Stimulated activated naive CD8-positive, alpha-beta T cell treated with anti-CD3 and anti-CD28 coated beads, Interleukin-15, amount 100 ng/mL, for 72 hours (primary cell): ENCODE measurements around the gene CATSPER1.

ENCODE experiments used
- ATAC-seq: fragments of 150-1000 bp; cut with Tn5 transposase; 2 replicates; pipeline ENCODE4 v1.10.0; 2021; ENCODE audit warnings: mild to moderate bottlenecking, moderate library complexity
- DNase-seq, 2 donors: peaks; one replicate each; pipeline ENCODE4 v3.0.0; 2021 to 2022
- H3K27ac Mint-ChIP-seq, 2 donors: one replicate each; pipeline ENCODE4 v1.8.0; 2022; ENCODE audit warnings: mild to moderate bottlenecking in 2 of 2, mixed read lengths in 2 of 2, moderate library complexity in 2 of 2
- H3K27me3 Mint-ChIP-seq: one replicate; pipeline ENCODE4 v1.8.0; 2022; ENCODE audit warnings: mixed read lengths
- H3K4me1 Mint-ChIP-seq: one replicate; pipeline ENCODE4 v1.8.0; 2022; ENCODE audit warnings: mild to moderate bottlenecking, mixed read lengths
- H3K4me3 Mint-ChIP-seq, 2 donors: one replicate each; pipeline ENCODE4 v1.8.0; 2022; ENCODE audit warnings: mild to moderate bottlenecking in 2 of 2, mixed read lengths in 2 of 2, moderate library complexity in 1 of 2
- H3K9me3 Mint-ChIP-seq, 2 donors: one replicate each; pipeline ENCODE4 v1.8.0; 2022; ENCODE audit warnings: mixed read lengths in 2 of 2

The CATSPER1 gene

DNA sequence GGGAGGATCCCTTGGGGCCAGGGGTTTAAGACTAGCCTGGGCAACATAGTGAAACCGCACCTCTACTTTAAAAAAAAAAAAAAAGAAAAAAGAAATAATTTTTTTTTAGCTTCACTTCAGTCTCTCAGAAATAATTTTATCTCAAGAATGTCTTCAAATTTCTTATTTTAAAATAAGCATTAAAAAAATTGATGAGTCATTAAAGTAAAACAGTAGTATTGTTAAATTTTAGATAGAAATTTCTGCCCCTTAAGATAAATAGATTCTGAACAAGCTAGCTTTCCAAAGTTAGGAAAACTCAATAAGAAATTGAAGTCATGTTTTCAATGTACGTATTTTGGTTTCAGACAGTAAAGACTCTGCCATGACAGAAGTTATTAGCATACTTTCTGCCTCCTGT is 36.1 kb upstream of the CATSPER1 start:
- H3K27me3 Mint-ChIP-seq: no peaks in the 10 kb centered on the region
- ATAC-seq: no peak
- peak overlapping the region in 1 of 2 donors; percentile 80 for H3K27ac Mint-ChIP-seq
- H3K9me3 Mint-ChIP-seq: no peaks in the 10 kb centered on the region
- H3K4me3 Mint-ChIP-seq: no peak overlapping the region
- DNase-seq: no peak
- peaks cover 72% of the 10 kb centered on the region for H3K4me1 Mint-ChIP-seq

- Mint-ChIP-seq H3K4me3 (no peak overlapping the region), H3K27ac (peak overlapping the region; percentile 8 to 51), H3K4me1 (peaks cover 65% of the 10 kb centered on the region), H3K27me3 (no peaks in the 10 kb centered on the region), H3K9me3 (no peaks in the 10 kb centered on the region)
- DNase-seq (no peak), ATAC-seq (no peak)
Observed at GRCh38 chr11:66061268-66061667, 35.0 kb upstream of the CATSPER1 start.

DNA sequence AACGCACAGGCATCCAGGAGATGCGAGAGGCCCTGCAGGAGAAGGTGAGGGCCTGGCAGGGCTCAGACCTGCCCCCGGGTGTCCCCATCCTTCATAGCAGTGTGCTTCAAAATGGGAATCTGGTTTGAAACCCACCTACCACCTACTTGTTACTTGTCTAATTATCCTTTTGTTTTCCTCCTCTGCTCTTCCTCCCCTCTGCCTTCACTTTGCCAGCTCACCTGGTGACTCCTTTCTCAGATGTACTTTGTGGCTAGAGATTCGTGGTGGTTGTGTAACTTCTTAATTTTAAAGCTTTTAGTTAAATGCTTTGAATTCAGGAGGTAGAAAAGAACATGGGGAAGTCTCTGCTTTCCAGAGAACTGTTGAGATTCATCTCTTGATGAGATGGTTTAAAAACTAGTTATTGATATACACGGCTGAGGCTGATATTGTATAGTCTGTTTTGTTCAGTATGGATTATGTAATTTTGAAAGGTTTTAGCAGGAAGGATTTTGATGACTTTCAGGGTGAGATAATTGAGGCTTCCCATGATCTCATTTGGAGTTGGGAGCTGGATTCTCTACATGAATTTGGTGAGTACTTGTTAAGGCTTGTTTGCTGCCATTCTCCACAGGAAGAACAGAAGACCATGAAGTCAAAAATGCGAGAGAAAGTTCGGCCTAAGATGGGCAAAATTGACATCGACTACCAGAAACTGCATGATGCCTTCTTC is 33.8 kb upstream of the CATSPER1 start:
- Mint-ChIP-seq H3K27me3 (no peaks in the 10 kb centered on the region), H3K27ac (peak overlapping the region; percentile 38 to 51), H3K4me3 (no peak overlapping the region), H3K4me1 (peaks cover 61% of the 10 kb centered on the region), H3K9me3 (no peaks in the 10 kb centered on the region)
- DNase-seq (no peak), ATAC-seq (no peak)

GRCh38 chr11:66056501-66056900 is 30.2 kb upstream of the CATSPER1 start:
- H3K4me3 Mint-ChIP-seq: no peak overlapping the region
- H3K27me3 Mint-ChIP-seq: no peaks in the 10 kb centered on the region
- no peaks in the 10 kb centered on the region for H3K9me3 Mint-ChIP-seq
- ATAC-seq (no peak), DNase-seq (no peak)
- no peak overlapping the region for H3K27ac Mint-ChIP-seq
- H3K4me1 Mint-ChIP-seq: peaks cover 64% of the 10 kb centered on the region

GRCh38 chr11:66055021-66055420 is 28.7 kb upstream of the CATSPER1 start:
- Mint-ChIP-seq H3K4me3 (no peak overlapping the region), H3K27ac (no peak overlapping the region), H3K27me3 (no peaks in the 10 kb centered on the region), H3K4me1 (peaks cover 61% of the 10 kb centered on the region), H3K9me3 (no peaks in the 10 kb centered on the region)
- DNase-seq (no peak), ATAC-seq (no peak)

DNA sequence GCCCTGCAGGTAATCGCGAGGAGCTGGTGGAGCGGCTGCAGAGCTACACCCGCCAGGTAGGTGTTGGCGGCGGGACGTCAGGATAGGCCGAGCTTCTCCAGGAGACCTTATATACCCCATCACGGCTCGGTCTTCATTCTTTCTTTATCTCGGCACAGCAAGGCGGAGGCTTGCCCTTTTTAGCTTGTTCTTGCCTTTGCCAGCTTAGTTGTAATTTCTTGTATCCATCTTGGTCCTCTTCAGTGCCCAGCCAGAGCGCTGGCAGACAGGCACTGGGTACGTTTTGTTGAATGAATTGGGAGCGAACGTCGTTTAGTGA is 26.3 kb upstream of the CATSPER1 start:
- H3K4me1 Mint-ChIP-seq: peaks cover 59% of the 10 kb centered on the region
- H3K27ac Mint-ChIP-seq: peak overlapping the region; percentile 98 to 100
- H3K9me3 Mint-ChIP-seq: no peaks in the 10 kb centered on the region
- no peak for ATAC-seq
- peaks cover 22% of the 10 kb centered on the region for H3K27me3 Mint-ChIP-seq
- H3K4me3 Mint-ChIP-seq: peak overlapping the region; percentile 99 to 100
- DNase-seq: no peak

DNA sequence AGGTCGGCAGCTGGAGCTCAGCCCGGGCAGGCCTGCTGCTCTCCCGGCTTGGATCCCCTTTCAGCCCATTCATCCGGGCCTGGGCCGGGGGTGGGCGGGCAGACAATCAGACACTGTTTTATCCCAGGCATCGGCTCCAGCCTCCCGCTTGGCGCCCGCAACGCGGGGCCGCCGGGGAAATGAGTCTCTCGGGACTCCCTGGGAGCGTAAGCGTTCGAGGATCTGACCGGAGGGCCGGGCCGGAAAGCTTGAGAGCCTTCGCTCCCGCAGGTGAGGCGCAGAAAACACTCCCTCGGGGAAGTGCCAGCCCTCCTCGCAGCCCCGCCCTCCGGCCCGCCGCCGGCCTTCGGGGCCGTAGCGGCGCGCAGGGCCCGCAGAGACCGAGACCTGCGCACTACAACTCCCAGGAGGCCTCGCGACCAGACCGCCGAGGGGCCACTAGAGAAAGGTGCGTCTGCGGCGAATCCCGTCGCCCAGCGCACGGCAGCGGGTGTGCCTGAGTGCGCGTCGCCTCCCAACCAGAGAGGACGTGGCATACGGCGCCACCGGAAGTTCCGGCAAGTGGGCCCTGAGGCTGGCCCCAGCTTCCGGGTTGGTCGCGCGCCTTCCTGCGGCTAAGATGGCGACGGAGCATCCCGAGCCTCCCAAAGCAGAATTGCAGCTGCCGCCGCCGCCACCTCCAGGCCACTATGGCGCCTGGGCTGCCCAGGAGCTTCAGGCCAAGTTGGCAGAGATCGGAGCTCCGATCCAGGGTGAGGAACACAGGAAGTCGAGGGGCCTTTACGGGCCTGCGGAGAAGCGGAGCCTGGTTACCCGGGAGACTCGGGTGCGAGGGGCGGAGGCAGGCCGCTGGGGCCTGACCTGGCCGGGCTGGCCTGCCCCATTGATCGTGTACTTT is 25.7 kb upstream of the CATSPER1 start, which contains the start of gene SF3B2:
Gene SF3B2, plus strand, starts transcription at position 599 of the 898 bp plus-strand sequence. Its CDS starts 21 bp downstream, at position 620.
- peak within 1 kb of the TSS; percentile 99 to 100 for H3K4me3 Mint-ChIP-seq
- peaks cover 54% of the 10 kb centered on the region for H3K4me1 Mint-ChIP-seq
- DNase-seq (peak; percentile 97 to 99), ATAC-seq (peak; percentile 99)
- H3K27me3 Mint-ChIP-seq: peaks cover 23% of the 10 kb centered on the region
- H3K27ac Mint-ChIP-seq: peak within 1 kb of the TSS; percentile 98 to 100
- no peaks in the 10 kb centered on the region for H3K9me3 Mint-ChIP-seq

GRCh38 chr11:66051371-66051765 is 25.1 kb upstream of the CATSPER1 start:
- ATAC-seq (no peak), DNase-seq (no peak)
- Mint-ChIP-seq H3K9me3 (no peaks in the 10 kb centered on the region), H3K27me3 (peaks cover 29% of the 10 kb centered on the region), H3K4me1 (peaks cover 54% of the 10 kb centered on the region), H3K27ac (peak overlapping the region; percentile 51 to 75), H3K4me3 (peak overlapping the region; percentile 99 to 100)

- Mint-ChIP-seq H3K4me3 (peak overlapping the region; percentile 99 to 100), H3K4me1 (peaks cover 56% of the 10 kb centered on the region), H3K27ac (peak overlapping the region in 1 of 2 donors; percentile 51), H3K27me3 (peaks cover 29% of the 10 kb centered on the region), H3K9me3 (no peaks in the 10 kb centered on the region)
- no peak for DNase-seq
- ATAC-seq: no peak
Observed at GRCh38 chr11:66050581-66051231, 24.4 kb upstream of the CATSPER1 start.

- Mint-ChIP-seq H3K4me1 (peaks cover 64% of the 10 kb centered on the region), H3K27ac (peak within 1 kb of the TSS in 1 of 2 donors; percentile 91), H3K27me3 (peaks cover 29% of the 10 kb centered on the region), H3K4me3 (peak within 1 kb of the TSS; percentile 60 to 61), H3K9me3 (no peaks in the 10 kb centered on the region)
- ATAC-seq (no peak), DNase-seq (no peak)
Observed at GRCh38 chr11:66048547-66049323, 22.5 kb upstream of the CATSPER1 start, which contains the start of gene GAL3ST3. TSS of gene GAL3ST3 (minus strand) at chr11:66049161. CDS start at chr11:66045415, 3,746 bp downstream.

DNA sequence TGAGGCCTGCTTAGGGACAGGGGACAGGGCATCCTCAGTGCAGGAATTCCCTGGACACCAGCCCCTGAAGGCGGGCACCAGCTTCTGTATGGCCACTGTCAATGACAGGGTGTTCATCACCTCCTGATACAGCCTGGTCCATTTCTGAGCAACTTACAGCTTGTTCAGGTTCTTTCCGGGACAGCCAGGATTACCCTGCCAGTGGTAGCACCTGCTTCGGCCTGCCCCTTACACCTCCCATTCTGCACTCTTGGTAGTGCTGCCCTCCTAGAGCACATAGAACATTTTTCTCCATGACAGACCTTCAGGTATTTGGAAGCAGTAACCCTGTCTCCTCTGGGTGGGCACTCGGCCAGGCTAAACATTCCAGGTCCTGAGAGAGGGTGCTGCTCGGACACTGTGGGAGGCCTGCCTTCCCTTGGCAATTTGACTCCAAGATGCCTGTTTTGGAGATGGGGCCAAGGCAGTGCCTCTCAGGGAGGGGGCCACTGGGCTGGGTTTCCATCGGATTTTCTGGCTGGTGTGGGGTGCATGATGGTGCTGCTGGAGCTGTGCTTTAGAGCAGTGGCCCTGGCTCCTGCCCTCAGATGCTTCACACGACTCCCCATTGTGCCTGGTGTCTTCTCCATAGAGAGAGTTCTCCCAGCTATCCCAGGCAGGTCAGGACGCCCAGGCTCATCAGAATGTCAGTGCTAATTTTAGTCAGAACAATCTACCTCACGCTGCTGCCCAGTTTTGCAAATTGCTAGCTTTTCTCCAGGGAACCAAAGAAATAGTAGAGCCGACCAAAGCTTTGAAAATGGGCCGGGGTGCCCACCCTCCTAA is 21.5 kb upstream of the CATSPER1 start:
- H3K9me3 Mint-ChIP-seq: no peaks in the 10 kb centered on the region
- no peak overlapping the region for H3K27ac Mint-ChIP-seq
- H3K4me3 Mint-ChIP-seq: no peak overlapping the region
- H3K4me1 Mint-ChIP-seq: peaks cover 54% of the 10 kb centered on the region
- no peak for DNase-seq
- H3K27me3 Mint-ChIP-seq: peaks cover 29% of the 10 kb centered on the region
- no peak for ATAC-seq

- peaks cover 46% of the 10 kb centered on the region for H3K4me1 Mint-ChIP-seq
- H3K27ac Mint-ChIP-seq: peak overlapping the region in 1 of 2 donors; percentile 66
- DNase-seq (no peak), ATAC-seq (no peak)
- no peaks in the 10 kb centered on the region for H3K9me3 Mint-ChIP-seq
- no peak overlapping the region for H3K4me3 Mint-ChIP-seq
- peaks cover 29% of the 10 kb centered on the region for H3K27me3 Mint-ChIP-seq
Observed at GRCh38 chr11:66046901-66047300, 20.6 kb upstream of the CATSPER1 start.

DNA sequence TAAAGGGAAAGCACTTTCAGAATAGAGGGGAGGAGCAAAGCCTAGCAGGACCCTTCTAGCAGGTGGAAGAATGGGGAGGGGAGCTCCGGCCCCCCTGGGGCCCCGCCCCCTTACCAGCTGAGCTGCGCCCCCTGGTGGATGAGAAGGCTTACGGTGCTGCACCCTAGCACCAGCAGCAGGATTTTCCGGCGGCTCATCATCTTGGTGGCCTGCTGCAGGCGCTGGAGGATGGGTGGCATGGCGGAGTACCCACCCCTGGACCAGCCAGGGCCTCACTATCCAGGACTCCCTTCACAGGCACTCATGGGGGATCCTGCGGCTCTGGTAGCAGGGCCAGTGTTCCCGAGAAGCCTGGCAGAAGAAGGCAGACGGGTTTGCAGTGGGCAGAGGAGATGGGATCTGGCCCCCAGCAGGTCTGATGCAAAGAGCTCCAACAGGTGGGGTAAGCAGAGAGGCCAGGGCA is 18.9 kb upstream of the CATSPER1 start:
- DNase-seq: peak; percentile 82 to 83
- Mint-ChIP-seq H3K27me3 (peaks cover 29% of the 10 kb centered on the region), H3K9me3 (no peaks in the 10 kb centered on the region), H3K4me3 (peak overlapping the region; percentile 45 to 63), H3K4me1 (peaks cover 33% of the 10 kb centered on the region), H3K27ac (no peak overlapping the region)
- peak; percentile 91 for ATAC-seq

GRCh38 chr11:66044757-66045156 is 18.5 kb upstream of the CATSPER1 start:
- H3K27me3 Mint-ChIP-seq: peaks cover 27% of the 10 kb centered on the region
- H3K4me1 Mint-ChIP-seq: peaks cover 30% of the 10 kb centered on the region
- peak overlapping the region; percentile 20 to 63 for H3K4me3 Mint-ChIP-seq
- ATAC-seq: peak; percentile 29
- no peak for DNase-seq
- H3K27ac Mint-ChIP-seq: no peak overlapping the region
- no peaks in the 10 kb centered on the region for H3K9me3 Mint-ChIP-seq
